WERI-Rb-1 (cell line): Measurements from ENCODE around the gene KANSL1L.

Experiments used
- DNase-seq: peaks from one replicate; pipeline ENCODE4 v3.0.0-alpha.2; 2020
- H3K27ac ChIP-seq: fragments of 250-450 bp; sonication (Bioruptor Pico); 2 replicates; pipeline ENCODE4 v1.5.1; 2020; ENCODE audit warnings: mild to moderate bottlenecking, moderate library complexity
- H3K27me3 ChIP-seq: fragments of 250-450 bp; sonication (Bioruptor Pico); 2 replicates; pipeline ENCODE4 v1.5.1; 2021; ENCODE audit warnings: mild to moderate bottlenecking, low read depth, moderate library complexity; ENCODE audit not compliant: insufficient read depth, severe bottlenecking
- H3K36me3 ChIP-seq: fragments of 250-450 bp; sonication (Bioruptor Pico); 2 replicates; pipeline ENCODE4 v1.5.1; 2020; ENCODE audit warnings: mild to moderate bottlenecking, moderate library complexity
- H3K4me3 ChIP-seq: 2 replicates; pipeline ENCODE4 v1.5.1; 2011; ENCODE audit warnings: low read depth, mild to moderate bottlenecking, control low read depth, low read length
- H3K9me3 ChIP-seq: fragments of 250-450 bp; sonication (Bioruptor Pico); 2 replicates; pipeline ENCODE4 v1.5.1; 2021; ENCODE audit warnings: mild to moderate bottlenecking, moderate library complexity; ENCODE audit not compliant: severe bottlenecking
- CTCF ChIP-seq: IDR thresholded peaks from 2 replicates; pipeline ENCODE4 v1.5.1; 2011; ENCODE audit warnings: low read depth, mild to moderate bottlenecking, control low read depth, inconsistent platforms, low read length

Gene KANSL1L

GRCh38 chr2:210034087-210034683 lies 137.0 kb downstream of the KANSL1L start:
- Histone ChIP-seq H3K27me3 (no peaks in the 10 kb centered on the region), H3K4me3 (no peak overlapping the region), H3K9me3 (no peaks in the 10 kb centered on the region), H3K36me3 (no peaks in the 10 kb centered on the region), H3K27ac (no peak overlapping the region)
- DNase-seq = no peak
- no peak for TF ChIP-seq CTCF

GRCh38 chr2:210028178-210028577 lies 143.0 kb downstream of the KANSL1L start:
- DNase-seq = no peak
- H3K27me3 ChIP-seq = no peaks in the 10 kb centered on the region
- peaks cover 21% of the 10 kb centered on the region for H3K36me3 ChIP-seq
- no peak overlapping the region for H3K4me3 ChIP-seq
- no peak overlapping the region for H3K27ac ChIP-seq
- no peaks in the 10 kb centered on the region for H3K9me3 ChIP-seq
- no peak for TF ChIP-seq CTCF

GRCh38 chr2:210027608-210028007 lies 143.6 kb downstream of the KANSL1L start:
- Histone ChIP-seq H3K36me3 (peaks cover 25% of the 10 kb centered on the region), H3K27ac (no peak overlapping the region), H3K9me3 (no peaks in the 10 kb centered on the region), H3K27me3 (no peaks in the 10 kb centered on the region), H3K4me3 (no peak overlapping the region)
- no peak for TF ChIP-seq CTCF
- no peak for DNase-seq

- no peak for TF ChIP-seq CTCF
- peaks cover 53% of the 10 kb centered on the region for H3K36me3 ChIP-seq
- H3K4me3 ChIP-seq = no peak overlapping the region
- no peaks in the 10 kb centered on the region for H3K27me3 ChIP-seq
- no peaks in the 10 kb centered on the region for H3K9me3 ChIP-seq
- DNase-seq = no peak
- H3K27ac ChIP-seq = no peak overlapping the region
Measured at GRCh38 chr2:210022824-210023223, 148.4 kb downstream of the KANSL1L start.

GRCh38 chr2:210020138-210020537 lies 151.1 kb downstream of the KANSL1L start:
- DNase-seq = no peak
- no peak overlapping the region for H3K27ac ChIP-seq
- no peaks in the 10 kb centered on the region for H3K9me3 ChIP-seq
- H3K27me3 ChIP-seq = no peaks in the 10 kb centered on the region
- no peak for TF ChIP-seq CTCF
- peaks cover 70% of the 10 kb centered on the region for H3K36me3 ChIP-seq
- no peak overlapping the region for H3K4me3 ChIP-seq

- Histone ChIP-seq H3K27me3 (no peaks in the 10 kb centered on the region), H3K27ac (no peak overlapping the region), H3K36me3 (peaks cover 59% of the 10 kb centered on the region), H3K9me3 (no peaks in the 10 kb centered on the region), H3K4me3 (no peak overlapping the region)
- DNase-seq = no peak
- no peak for TF ChIP-seq CTCF
Measured at GRCh38 chr2:210009896-210010295, 161.3 kb downstream of the KANSL1L start.
